WERI-Rb-1 (cell line): ENCODE measurements around the gene TAF1A.

Source experiments
- DNase-seq: peaks from one replicate; pipeline ENCODE4 v3.0.0-alpha.2; 2020
- H3K27ac ChIP-seq: fragments of 250-450 bp; sonication (Bioruptor Pico); 2 replicates; pipeline ENCODE4 v1.5.1; 2020; ENCODE audit warnings: mild to moderate bottlenecking, moderate library complexity
- H3K27me3 ChIP-seq: fragments of 250-450 bp; sonication (Bioruptor Pico); 2 replicates; pipeline ENCODE4 v1.5.1; 2021; ENCODE audit warnings: mild to moderate bottlenecking, low read depth, moderate library complexity; ENCODE audit not compliant: insufficient read depth, severe bottlenecking
- H3K36me3 ChIP-seq: fragments of 250-450 bp; sonication (Bioruptor Pico); 2 replicates; pipeline ENCODE4 v1.5.1; 2020; ENCODE audit warnings: mild to moderate bottlenecking, moderate library complexity
- H3K4me3 ChIP-seq: 2 replicates; pipeline ENCODE4 v1.5.1; 2011; ENCODE audit warnings: low read depth, mild to moderate bottlenecking, control low read depth, low read length
- H3K9me3 ChIP-seq: fragments of 250-450 bp; sonication (Bioruptor Pico); 2 replicates; pipeline ENCODE4 v1.5.1; 2021; ENCODE audit warnings: mild to moderate bottlenecking, moderate library complexity; ENCODE audit not compliant: severe bottlenecking
- CTCF ChIP-seq: IDR thresholded peaks from 2 replicates; pipeline ENCODE4 v1.5.1; 2011; ENCODE audit warnings: low read depth, mild to moderate bottlenecking, control low read depth, inconsistent platforms, low read length

The TAF1A gene

GRCh38 chr1:222530852-222531251 is 58.9 kb downstream of the TAF1A start:
- H3K36me3 ChIP-seq = no peaks in the 10 kb centered on the region
- no peak overlapping the region for H3K27ac ChIP-seq
- no peak for TF ChIP-seq CTCF
- no peaks in the 10 kb centered on the region for H3K27me3 ChIP-seq
- no peak overlapping the region for H3K4me3 ChIP-seq
- H3K9me3 ChIP-seq = no peaks in the 10 kb centered on the region
- no peak for DNase-seq

- TF ChIP-seq CTCF = no peak
- Histone ChIP-seq H3K36me3 (no peaks in the 10 kb centered on the region), H3K9me3 (no peaks in the 10 kb centered on the region), H3K4me3 (no peak overlapping the region), H3K27ac (no peak overlapping the region), H3K27me3 (no peaks in the 10 kb centered on the region)
- no peak for DNase-seq
These were observed 59.8 kb downstream of the TAF1A start for GRCh38 chr1:222529916-222530315.

GRCh38 chr1:222529181-222529580 is 60.6 kb downstream of the TAF1A start:
- Histone ChIP-seq H3K4me3 (no peak overlapping the region), H3K36me3 (no peaks in the 10 kb centered on the region), H3K9me3 (no peaks in the 10 kb centered on the region), H3K27ac (no peak overlapping the region), H3K27me3 (no peaks in the 10 kb centered on the region)
- DNase-seq = no peak
- no peak for TF ChIP-seq CTCF

GRCh38 chr1:222525951-222526350 is 63.8 kb downstream of the TAF1A start:
- Histone ChIP-seq H3K4me3 (no peak overlapping the region), H3K27ac (no peak overlapping the region)

GRCh38 chr1:222523852-222524251 is 65.9 kb downstream of the TAF1A start:
- TF ChIP-seq CTCF = no peak
- H3K36me3 ChIP-seq = no peaks in the 10 kb centered on the region
- no peak overlapping the region for H3K4me3 ChIP-seq
- no peak overlapping the region for H3K27ac ChIP-seq
- no peak for DNase-seq
- H3K27me3 ChIP-seq = no peaks in the 10 kb centered on the region
- no peaks in the 10 kb centered on the region for H3K9me3 ChIP-seq

More at GRCh38 chr1:222525951-222526350, 63.8 kb downstream of the TAF1A start:
- Histone ChIP-seq H3K36me3 (no peaks in the 10 kb centered on the region), H3K27me3 (no peaks in the 10 kb centered on the region), H3K9me3 (no peaks in the 10 kb centered on the region)
- no peak for DNase-seq
- no peak for TF ChIP-seq CTCF

- Histone ChIP-seq H3K27me3 (no peaks in the 10 kb centered on the region), H3K36me3 (no peaks in the 10 kb centered on the region), H3K9me3 (no peaks in the 10 kb centered on the region), H3K27ac (no peak overlapping the region), H3K4me3 (no peak overlapping the region)
- TF ChIP-seq CTCF = no peak
- no peak for DNase-seq
These were observed 67.4 kb downstream of the TAF1A start for GRCh38 chr1:222522105-222522915.
